ENCODE data around the gene NAP1L4.
A peak's percentile ranks its signal among the peaks of the same experiment; 100 is the strongest.

The NAP1L4 gene

GRCh38 chr11:2989006-2989405 is 3.1 kb downstream of the NAP1L4 start:
- in situ Hi-C loops (cut with HindIII; ENCODE audit: low sequenced_read_pairs) = no loop called here
- no peak for TF ChIP-seq CTCF (IDR thresholded peaks at IDR 0.05; ENCODE audit: low read depth, low read length)
- DNase-seq (ENCODE audit: low read depth, low spot score) = no peak
- peak overlapping the region; percentile 92 for H3K4me3 ChIP-seq (ENCODE audit: low read depth, low read length)

GRCh38 chr11:2987881-2988861 is 4.0 kb downstream of the NAP1L4 start:
- in situ Hi-C loops (cut with HindIII; ENCODE audit: low sequenced_read_pairs) = no loop called here
- TF ChIP-seq CTCF (IDR thresholded peaks at IDR 0.05; ENCODE audit: low read depth, low read length) = no peak
- DNase-seq (ENCODE audit: low read depth, low spot score) = no peak
- peak overlapping the region; percentile 3 for H3K4me3 ChIP-seq (ENCODE audit: low read depth, low read length)

- no peak for TF ChIP-seq CTCF (IDR thresholded peaks at IDR 0.05; ENCODE audit: low read depth, low read length)
- in situ Hi-C loops (cut with HindIII; ENCODE audit: low sequenced_read_pairs) = no loop called here
- DNase-seq (ENCODE audit: low read depth, low spot score) = no peak
- H3K4me3 ChIP-seq (ENCODE audit: low read depth, low read length) = no peak overlapping the region
Measured at GRCh38 chr11:2983908-2984307, 8.2 kb downstream of the NAP1L4 start.

- DNase-seq (ENCODE audit: low read depth, low spot score) = no peak
- no peak for TF ChIP-seq CTCF (IDR thresholded peaks at IDR 0.05; ENCODE audit: low read depth, low read length)
- in situ Hi-C loops (cut with HindIII; ENCODE audit: low sequenced_read_pairs) = no loop called here
- no peak overlapping the region for H3K4me3 ChIP-seq (ENCODE audit: low read depth, low read length)
Measured at GRCh38 chr11:2982214-2982613, 9.9 kb downstream of the NAP1L4 start.

GRCh38 chr11:2981130-2981529 is 11.0 kb downstream of the NAP1L4 start:
- TF ChIP-seq CTCF (IDR thresholded peaks at IDR 0.05; ENCODE audit: low read depth, low read length) = no peak
- no peak overlapping the region for H3K4me3 ChIP-seq (ENCODE audit: low read depth, low read length)
- in situ Hi-C loops (cut with HindIII; ENCODE audit: low sequenced_read_pairs) = no loop called here
- no peak for DNase-seq (ENCODE audit: low read depth, low spot score)

- in situ Hi-C loops (cut with HindIII; ENCODE audit: low sequenced_read_pairs) = no loop called here
- no peak for DNase-seq (ENCODE audit: low read depth, low spot score)
Measured at GRCh38 chr11:2980168-2980840, 11.8 kb downstream of the NAP1L4 start.

More at GRCh38 chr11:2980168-2980840, 11.8 kb downstream of the NAP1L4 start:
- no peak for TF ChIP-seq CTCF (IDR thresholded peaks at IDR 0.05; ENCODE audit: low read depth, low read length)
- H3K4me3 ChIP-seq (ENCODE audit: low read depth, low read length) = no peak overlapping the region
